Stomach (tissue), 4 donors: Measurements from ENCODE around the gene ACSL6.

Source experiments
- CTCF ChIP-seq, 7 experiments: fragments of 450-650 bp in 4 of 7; fragments of 200-600 bp in 3 of 7; sonication (generic) in 3 of 7; IDR thresholded peaks; one replicate each; pipeline ENCODE4 v1.5.1; 2016 to 2019; ENCODE audit warnings: antibody characterized with exemption in 7 of 7, control low read depth in 2 of 7, mild to moderate bottlenecking in 1 of 7
- POLR2A ChIP-seq, 4 donors: fragments of 450-650 bp; IDR thresholded peaks; one replicate each; pipeline ENCODE4 v1.6.1; 2016; ENCODE audit warnings: antibody characterized with exemption in 4 of 4, control low read depth in 2 of 4, mild to moderate bottlenecking in 1 of 4, moderate library complexity in 1 of 4
- POLR2AphosphoS5 ChIP-seq, 3 donors: sonication (generic); formaldehyde crosslinking; IDR thresholded peaks; one replicate each; pipeline ENCODE4 v1.6.1; 2016; ENCODE audit warnings: antibody characterized with exemption in 3 of 3

DNA sequence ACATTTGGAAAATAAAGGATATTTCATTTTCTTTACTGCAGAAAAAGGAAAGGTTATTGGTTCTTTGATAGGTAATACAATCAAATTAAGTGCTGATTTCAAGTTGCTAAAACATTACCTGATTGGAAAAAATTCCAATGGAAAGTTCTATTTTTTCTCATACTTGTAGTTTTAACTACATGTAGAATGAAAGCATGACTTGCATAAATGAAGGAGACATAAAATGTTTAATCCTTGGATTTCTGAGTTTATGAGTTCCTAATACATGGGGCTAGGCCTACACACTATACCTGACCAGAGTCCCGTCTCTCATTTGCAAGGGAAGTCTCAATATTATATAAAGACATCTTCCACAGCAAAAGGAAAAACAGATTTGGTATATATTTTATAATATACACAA lies 60.8 kb downstream of the ACSL6 start:
- TF ChIP-seq CTCF (IDR thresholded peaks at IDR 0.05) (no peak), POLR2A (IDR thresholded peaks at IDR 0.05) (no peak), POLR2AphosphoS5 (IDR thresholded peaks at IDR 0.05) (no peak)
